Astrocyte (in vitro differentiated cells and primary cell): ENCODE measurements around the gene FGD2.

Experiments
- EZH2 ChIP-seq: IDR thresholded peaks from 2 replicates; pipeline ENCODE4 v1.6.1; 2012; ENCODE audit warnings: mild to moderate bottlenecking, low read length, inconsistent platforms; ENCODE audit not compliant: insufficient read depth
- TF ChIP-seq, protein P1 (sequence below): IDR thresholded peaks from 2 replicates; pipeline ENCODE4 v1.5.1; 2011; ENCODE audit warnings: low read depth, mild to moderate bottlenecking, inconsistent platforms, low read length, moderate library complexity; ENCODE audit not compliant: insufficient read depth

GRCh38 chr6:37027036-37027720 lies 21.7 kb downstream of the FGD2 start:
- TF ChIP-seq, protein P1, sequence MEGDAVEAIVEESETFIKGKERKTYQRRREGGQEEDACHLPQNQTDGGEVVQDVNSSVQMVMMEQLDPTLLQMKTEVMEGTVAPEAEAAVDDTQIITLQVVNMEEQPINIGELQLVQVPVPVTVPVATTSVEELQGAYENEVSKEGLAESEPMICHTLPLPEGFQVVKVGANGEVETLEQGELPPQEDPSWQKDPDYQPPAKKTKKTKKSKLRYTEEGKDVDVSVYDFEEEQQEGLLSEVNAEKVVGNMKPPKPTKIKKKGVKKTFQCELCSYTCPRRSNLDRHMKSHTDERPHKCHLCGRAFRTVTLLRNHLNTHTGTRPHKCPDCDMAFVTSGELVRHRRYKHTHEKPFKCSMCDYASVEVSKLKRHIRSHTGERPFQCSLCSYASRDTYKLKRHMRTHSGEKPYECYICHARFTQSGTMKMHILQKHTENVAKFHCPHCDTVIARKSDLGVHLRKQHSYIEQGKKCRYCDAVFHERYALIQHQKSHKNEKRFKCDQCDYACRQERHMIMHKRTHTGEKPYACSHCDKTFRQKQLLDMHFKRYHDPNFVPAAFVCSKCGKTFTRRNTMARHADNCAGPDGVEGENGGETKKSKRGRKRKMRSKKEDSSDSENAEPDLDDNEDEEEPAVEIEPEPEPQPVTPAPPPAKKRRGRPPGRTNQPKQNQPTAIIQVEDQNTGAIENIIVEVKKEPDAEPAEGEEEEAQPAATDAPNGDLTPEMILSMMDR: no peak
- no peak for TF ChIP-seq EZH2
